Adrenal gland (tissue), 5 donors: ENCODE data around the gene HECTD1.

Experiments
- POLR2A ChIP-seq, 2 donors: fragments of 450-650 bp; IDR thresholded peaks; one replicate each; pipeline ENCODE4 v1.6.1; 2017; ENCODE audit warnings: antibody characterized with exemption in 2 of 2, mild to moderate bottlenecking in 2 of 2, moderate library complexity in 1 of 2
- TF ChIP-seq, protein P1 (sequence below), 6 experiments: fragments of 450-650 bp in 4 of 6; fragments of 200-600 bp in 2 of 6; sonication (generic) in 1 of 6; IDR thresholded peaks; 1 replicate in 5 of 6; 2 replicates in 1 of 6; pipeline versions ENCODE4 v1.5.1 to v1.8.0; 2016 to 2021; ENCODE audit warnings: antibody characterized with exemption in 6 of 6, mild to moderate bottlenecking in 2 of 6, moderate library complexity in 1 of 6
- donor health status: DM: no; HTN: no; CAD: no.

DNA sequence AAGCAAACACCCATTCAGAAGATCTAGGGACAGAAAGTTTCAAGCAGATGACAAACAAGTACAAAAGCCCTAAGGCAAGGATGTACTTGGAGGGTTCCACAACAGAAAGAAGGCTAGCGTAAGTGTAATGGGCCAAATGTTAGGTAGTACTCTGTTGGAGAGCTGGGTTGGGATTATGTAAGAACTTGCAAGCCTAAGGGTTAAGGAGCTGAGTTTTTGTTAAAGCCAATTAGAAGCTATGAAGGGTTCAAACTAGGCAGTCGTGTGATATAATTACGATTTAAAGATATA is 41.4 kb downstream of the HECTD1 start:
- TF ChIP-seq, protein P1, sequence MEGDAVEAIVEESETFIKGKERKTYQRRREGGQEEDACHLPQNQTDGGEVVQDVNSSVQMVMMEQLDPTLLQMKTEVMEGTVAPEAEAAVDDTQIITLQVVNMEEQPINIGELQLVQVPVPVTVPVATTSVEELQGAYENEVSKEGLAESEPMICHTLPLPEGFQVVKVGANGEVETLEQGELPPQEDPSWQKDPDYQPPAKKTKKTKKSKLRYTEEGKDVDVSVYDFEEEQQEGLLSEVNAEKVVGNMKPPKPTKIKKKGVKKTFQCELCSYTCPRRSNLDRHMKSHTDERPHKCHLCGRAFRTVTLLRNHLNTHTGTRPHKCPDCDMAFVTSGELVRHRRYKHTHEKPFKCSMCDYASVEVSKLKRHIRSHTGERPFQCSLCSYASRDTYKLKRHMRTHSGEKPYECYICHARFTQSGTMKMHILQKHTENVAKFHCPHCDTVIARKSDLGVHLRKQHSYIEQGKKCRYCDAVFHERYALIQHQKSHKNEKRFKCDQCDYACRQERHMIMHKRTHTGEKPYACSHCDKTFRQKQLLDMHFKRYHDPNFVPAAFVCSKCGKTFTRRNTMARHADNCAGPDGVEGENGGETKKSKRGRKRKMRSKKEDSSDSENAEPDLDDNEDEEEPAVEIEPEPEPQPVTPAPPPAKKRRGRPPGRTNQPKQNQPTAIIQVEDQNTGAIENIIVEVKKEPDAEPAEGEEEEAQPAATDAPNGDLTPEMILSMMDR (IDR thresholded peaks at IDR 0.05), result no peak
- no peak for TF ChIP-seq POLR2A (IDR thresholded peaks at IDR 0.05)
